Cardiac muscle cell (in vitro differentiated cells and primary cell): Measurements from ENCODE around the gene TSPAN9. TPM values are rescaled to one million over a fixed set of nuclear protein-coding genes. Genes with fewer than 3 reads are reported as not detected.

Source experiments
- DNase-seq, 2 donors: peaks; one replicate each; pipeline versions ENCODE4 v3.0.0 to v3.0.0-alpha.2; 2010 to 2017; ENCODE audit warnings: low read depth in 1 of 2, low spot score in 1 of 2
- H3K27ac ChIP-seq: fragments of 200-600 bp; sonication (generic); 2 replicates; pipeline ENCODE4 v1.5.1; 2016
- H3K27me3 ChIP-seq: fragments of 200-600 bp; sonication (generic); 2 replicates; pipeline ENCODE4 v1.6.0; 2016; ENCODE audit warnings: control low read depth
- H3K36me3 ChIP-seq: fragments of 200-600 bp; sonication (generic); 2 replicates; pipeline ENCODE4 v1.5.1; 2016; ENCODE audit warnings: control low read depth
- H3K4me1 ChIP-seq: fragments of 200-600 bp; sonication (generic); 2 replicates; pipeline ENCODE4 v1.8.1; 2017; ENCODE audit warnings: low read depth, mild to moderate bottlenecking, mixed run types
- H3K4me3 ChIP-seq: fragments of 200-600 bp; sonication (generic); 2 replicates; pipeline ENCODE4 v1.5.1; 2016; ENCODE audit warnings: mild to moderate bottlenecking
- H3K9me3 ChIP-seq: fragments of 200-600 bp; sonication (generic); 2 replicates; pipeline ENCODE4 v1.5.1; 2017; ENCODE audit warnings: low read depth, mild to moderate bottlenecking, control low read depth
- polyA plus RNA-seq: library from polyadenylated mRNA; unstranded; fragments of >200 nt; fragmentation: Nextera tagmentation; extraction: Ambion mirVana; gene quantifications from 2 replicates; pipeline ENCODE4 v1.2.1, GENCODE V29; 2016
- total RNA-seq: library from RNA; depleted of rRNA; stranded (reverse); fragments of >200 nt; gene quantifications from 2 replicates; pipeline ENCODE4 v1.2.3, GENCODE V29; 2016
- TF ChIP-seq, protein P1 (sequence below): IDR thresholded peaks from 2 replicates; pipeline ENCODE4 v1.5.1; 2012; ENCODE audit warnings: low read depth, mild to moderate bottlenecking, low read length

Gene TSPAN9
- total and polyA plus RNA-seq, 2 experiments from 2014 or later = 13.3 to 199 TPM

DNA sequence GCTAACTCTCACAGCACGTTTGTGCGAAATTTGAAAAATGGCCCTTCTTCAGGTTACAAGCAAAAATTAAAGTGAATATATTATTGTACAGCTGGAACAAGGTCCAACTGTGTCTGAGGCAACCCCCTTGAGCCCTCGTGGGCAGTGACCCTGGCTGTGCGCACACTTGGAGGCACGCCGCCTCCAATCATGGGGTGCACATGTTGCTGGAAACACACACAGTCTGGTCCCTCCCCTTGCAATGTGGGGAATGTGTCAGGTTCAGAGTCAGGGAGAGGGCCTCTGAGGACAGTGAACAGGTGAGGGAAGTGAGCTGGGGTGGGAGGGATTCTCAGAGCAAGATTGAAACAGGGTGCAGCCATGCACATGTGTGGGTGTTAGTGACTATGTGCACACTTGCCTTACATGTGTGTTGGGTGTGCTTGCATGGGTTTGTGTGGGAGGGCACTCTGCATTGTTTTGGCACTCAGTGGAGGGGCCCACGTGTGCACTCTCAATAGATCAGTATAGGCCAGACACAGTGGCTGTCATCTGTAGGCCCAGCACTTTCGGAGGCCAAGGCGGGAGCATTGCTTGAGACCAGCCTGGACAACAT, 9.6 kb downstream of the TSPAN9 start:
- H3K4me3 ChIP-seq = no peak overlapping the region
- H3K4me1 ChIP-seq = peaks cover 8% of the 10 kb centered on the region
- H3K36me3 ChIP-seq = no peaks in the 10 kb centered on the region
- no peaks in the 10 kb centered on the region for H3K27me3 ChIP-seq
- no peak overlapping the region for H3K27ac ChIP-seq
- no peak for DNase-seq
- TF ChIP-seq, protein P1, sequence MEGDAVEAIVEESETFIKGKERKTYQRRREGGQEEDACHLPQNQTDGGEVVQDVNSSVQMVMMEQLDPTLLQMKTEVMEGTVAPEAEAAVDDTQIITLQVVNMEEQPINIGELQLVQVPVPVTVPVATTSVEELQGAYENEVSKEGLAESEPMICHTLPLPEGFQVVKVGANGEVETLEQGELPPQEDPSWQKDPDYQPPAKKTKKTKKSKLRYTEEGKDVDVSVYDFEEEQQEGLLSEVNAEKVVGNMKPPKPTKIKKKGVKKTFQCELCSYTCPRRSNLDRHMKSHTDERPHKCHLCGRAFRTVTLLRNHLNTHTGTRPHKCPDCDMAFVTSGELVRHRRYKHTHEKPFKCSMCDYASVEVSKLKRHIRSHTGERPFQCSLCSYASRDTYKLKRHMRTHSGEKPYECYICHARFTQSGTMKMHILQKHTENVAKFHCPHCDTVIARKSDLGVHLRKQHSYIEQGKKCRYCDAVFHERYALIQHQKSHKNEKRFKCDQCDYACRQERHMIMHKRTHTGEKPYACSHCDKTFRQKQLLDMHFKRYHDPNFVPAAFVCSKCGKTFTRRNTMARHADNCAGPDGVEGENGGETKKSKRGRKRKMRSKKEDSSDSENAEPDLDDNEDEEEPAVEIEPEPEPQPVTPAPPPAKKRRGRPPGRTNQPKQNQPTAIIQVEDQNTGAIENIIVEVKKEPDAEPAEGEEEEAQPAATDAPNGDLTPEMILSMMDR = no peak
- no peaks in the 10 kb centered on the region for H3K9me3 ChIP-seq

DNA sequence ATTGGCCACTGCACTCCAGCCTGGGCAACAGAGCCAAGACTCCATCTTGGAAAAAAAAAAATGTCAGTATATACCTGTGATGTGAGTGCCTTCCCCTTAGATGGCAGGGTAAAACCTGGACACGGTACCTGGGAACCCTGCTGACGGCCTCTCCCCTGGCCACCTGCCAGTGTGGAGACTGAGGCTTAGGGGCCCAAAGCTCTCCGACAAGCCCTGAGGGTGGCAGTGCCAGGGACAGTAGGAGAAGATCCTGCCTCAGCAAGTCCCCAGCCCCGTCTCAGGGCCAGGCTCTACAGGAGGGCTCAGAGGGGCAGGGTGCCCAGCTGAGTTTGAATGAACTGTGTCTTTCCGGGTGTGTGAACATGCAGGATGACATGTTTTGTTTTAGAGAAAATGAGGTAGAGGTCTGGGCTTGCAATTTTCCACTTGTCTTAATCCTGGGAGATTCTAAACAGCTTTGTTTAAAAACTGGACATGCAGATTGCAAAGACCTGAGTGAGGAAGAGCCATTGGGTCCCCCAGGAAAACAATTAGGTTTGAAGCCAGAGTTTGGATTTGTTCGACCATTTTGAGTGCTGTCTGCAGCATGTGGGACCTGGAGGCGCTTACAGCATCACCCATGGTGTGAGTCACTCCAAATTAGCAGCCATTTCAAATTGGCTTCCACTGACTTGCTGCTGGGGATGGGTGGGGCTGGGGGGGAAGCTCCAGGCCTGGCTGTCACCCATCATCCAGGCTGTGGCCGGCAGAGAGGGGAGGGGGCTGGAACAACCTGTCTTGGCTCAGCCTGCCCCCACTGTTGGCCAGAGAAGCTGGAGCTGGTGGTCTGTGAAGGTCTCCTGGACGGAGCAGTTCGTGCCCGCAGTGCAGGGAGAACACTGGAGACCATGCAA, 10.8 kb downstream of the TSPAN9 start:
- peaks cover 12% of the 10 kb centered on the region for H3K4me1 ChIP-seq
- TF ChIP-seq, protein P1 = no peak
- H3K36me3 ChIP-seq = no peaks in the 10 kb centered on the region
- H3K27ac ChIP-seq = no peak overlapping the region
- DNase-seq = no peak
- no peaks in the 10 kb centered on the region for H3K9me3 ChIP-seq
- H3K27me3 ChIP-seq = no peaks in the 10 kb centered on the region
- H3K4me3 ChIP-seq = no peak overlapping the region

- Histone ChIP-seq H3K4me1 (peaks cover 7% of the 10 kb centered on the region), H3K27ac (no peak overlapping the region), H3K36me3 (no peaks in the 10 kb centered on the region), H3K9me3 (no peaks in the 10 kb centered on the region), H3K27me3 (no peaks in the 10 kb centered on the region), H3K4me3 (no peak overlapping the region)
- DNase-seq = no peak
- TF ChIP-seq, protein P1 = no peak
Observed at GRCh38 chr12:3089588-3089987, 12.4 kb downstream of the TSPAN9 start.

GRCh38 chr12:3090240-3091037, 13.3 kb downstream of the TSPAN9 start:
- Histone ChIP-seq H3K4me1 (peaks cover 3% of the 10 kb centered on the region), H3K36me3 (no peaks in the 10 kb centered on the region), H3K27me3 (no peaks in the 10 kb centered on the region), H3K27ac (no peak overlapping the region), H3K4me3 (no peak overlapping the region), H3K9me3 (no peaks in the 10 kb centered on the region)
- TF ChIP-seq, protein P1 = no peak
- no peak for DNase-seq

GRCh38 chr12:3091038-3091319, 13.8 kb downstream of the TSPAN9 start:
- H3K9me3 ChIP-seq = no peaks in the 10 kb centered on the region
- H3K27ac ChIP-seq = no peak overlapping the region
- H3K4me3 ChIP-seq = no peak overlapping the region
- DNase-seq = no peak
- peaks cover 3% of the 10 kb centered on the region for H3K4me1 ChIP-seq
- TF ChIP-seq, protein P1 = no peak
- no peaks in the 10 kb centered on the region for H3K36me3 ChIP-seq
- no peaks in the 10 kb centered on the region for H3K27me3 ChIP-seq
